IPS-15b (cell line): ENCODE results near the gene CCDC78.

Source experiments
- H3K27me3 ChIP-seq: one replicate; pipeline ENCODE4 v1.6.1; 2013; ENCODE audit warnings: low read length; ENCODE audit not compliant: control insufficient read depth, insufficient read depth
- H3K36me3 ChIP-seq: one replicate; pipeline ENCODE4 v1.6.1; 2013; ENCODE audit warnings: low read length; ENCODE audit not compliant: control insufficient read depth, insufficient read depth
- H3K4me1 ChIP-seq: one replicate; pipeline ENCODE4 v1.6.1; 2013; ENCODE audit warnings: mild to moderate bottlenecking, low read length; ENCODE audit not compliant: control insufficient read depth, insufficient read depth
- H3K4me3 ChIP-seq: one replicate; pipeline ENCODE4 v1.5.1; 2013; ENCODE audit warnings: low read depth, low read length
- H3K9ac ChIP-seq: one replicate; pipeline ENCODE4 v1.6.1; 2013; ENCODE audit warnings: low read depth, mild to moderate bottlenecking, low read length
- H3K9me3 ChIP-seq: one replicate; pipeline ENCODE4 v1.6.1; 2013; ENCODE audit warnings: mild to moderate bottlenecking, low read length; ENCODE audit not compliant: control insufficient read depth, insufficient read depth

The CCDC78 gene

DNA sequence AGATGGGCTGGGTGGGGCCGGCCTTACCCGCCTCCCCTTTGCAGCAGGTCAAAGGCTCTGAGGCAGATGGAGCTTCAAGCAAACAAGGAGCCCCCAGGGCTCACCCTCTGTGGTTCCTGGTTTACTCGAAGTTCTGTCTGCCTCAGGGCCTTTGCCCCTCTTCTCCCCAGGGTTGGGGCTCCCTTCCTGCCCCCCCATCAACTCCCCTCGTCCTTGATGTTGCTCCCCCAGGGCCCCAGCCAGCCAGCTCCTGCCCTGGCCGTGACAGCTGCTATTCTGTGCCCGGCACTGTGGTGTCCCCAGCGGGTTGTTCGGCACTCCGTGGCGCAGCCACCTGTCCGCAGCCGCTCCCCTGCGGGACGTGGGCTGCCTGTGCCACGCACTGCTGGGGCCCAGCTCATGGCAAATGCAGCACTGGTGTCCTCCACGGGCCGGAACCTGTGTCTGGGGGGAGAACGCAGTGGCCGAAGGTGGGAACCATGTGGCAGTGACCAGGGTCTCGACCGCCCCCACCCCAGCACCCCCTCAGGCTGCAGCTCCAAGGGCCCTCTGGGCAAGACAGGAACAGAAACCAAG lies 15.7 kb downstream of the CCDC78 start:
- peaks cover 38% of the 10 kb centered on the region for H3K27me3 ChIP-seq

DNA sequence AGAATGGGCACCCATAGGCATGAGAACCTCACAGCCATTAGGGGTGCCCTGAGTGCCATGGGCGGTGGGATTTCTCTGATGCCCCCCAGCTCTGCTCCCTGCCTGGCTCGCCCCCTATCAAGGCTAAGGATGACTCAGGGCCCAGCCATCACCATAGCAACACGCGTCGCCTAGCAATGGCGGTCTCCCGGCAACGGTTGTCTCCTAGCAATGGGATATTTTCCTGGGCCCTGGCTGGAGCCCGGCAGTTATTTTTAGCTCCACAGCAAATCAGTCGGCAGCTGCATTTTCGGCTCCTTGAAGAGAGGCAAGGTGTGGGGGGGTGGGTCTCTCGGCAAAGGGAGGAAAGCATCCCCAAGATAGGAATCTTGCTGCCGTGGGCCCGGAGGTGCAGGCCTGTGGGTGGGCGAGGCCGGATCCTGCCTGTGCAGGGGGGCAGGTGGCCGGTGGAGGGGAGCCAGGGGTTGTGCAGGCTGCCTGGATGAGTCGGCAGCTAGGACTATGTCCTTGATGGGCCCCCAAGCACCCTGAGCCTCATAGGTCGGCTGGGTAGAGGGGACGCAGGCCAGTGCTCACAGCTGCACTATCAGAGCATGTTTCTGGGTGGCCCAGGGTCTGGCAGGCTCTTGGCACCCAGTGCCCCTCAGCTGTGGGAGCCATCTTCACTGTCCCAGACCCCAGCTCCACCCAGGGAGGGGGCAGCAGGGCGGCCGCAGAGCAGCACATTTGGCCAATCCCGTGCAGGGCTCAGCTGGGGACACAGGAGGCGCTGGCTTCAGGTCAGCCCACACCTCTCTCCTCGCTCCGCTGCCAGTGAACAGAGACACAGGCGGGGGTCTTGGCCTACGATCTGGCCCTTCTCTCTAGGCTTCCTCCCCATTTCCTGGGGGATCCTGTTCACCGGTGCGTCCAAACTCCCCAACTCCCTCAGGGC lies 16.4 kb downstream of the CCDC78 start:
- Histone ChIP-seq H3K9ac (no peak overlapping the region), H3K27me3 (peaks cover 38% of the 10 kb centered on the region), H3K36me3 (no peaks in the 10 kb centered on the region), H3K4me1 (no peaks in the 10 kb centered on the region), H3K9me3 (no peaks in the 10 kb centered on the region), H3K4me3 (no peak overlapping the region)

More for the DNA sequence above, 15.7 kb downstream of the CCDC78 start:
- no peaks in the 10 kb centered on the region for H3K4me1 ChIP-seq
- no peaks in the 10 kb centered on the region for H3K36me3 ChIP-seq
- no peaks in the 10 kb centered on the region for H3K9me3 ChIP-seq
- H3K4me3 ChIP-seq = no peak overlapping the region
- H3K9ac ChIP-seq = no peak overlapping the region

DNA sequence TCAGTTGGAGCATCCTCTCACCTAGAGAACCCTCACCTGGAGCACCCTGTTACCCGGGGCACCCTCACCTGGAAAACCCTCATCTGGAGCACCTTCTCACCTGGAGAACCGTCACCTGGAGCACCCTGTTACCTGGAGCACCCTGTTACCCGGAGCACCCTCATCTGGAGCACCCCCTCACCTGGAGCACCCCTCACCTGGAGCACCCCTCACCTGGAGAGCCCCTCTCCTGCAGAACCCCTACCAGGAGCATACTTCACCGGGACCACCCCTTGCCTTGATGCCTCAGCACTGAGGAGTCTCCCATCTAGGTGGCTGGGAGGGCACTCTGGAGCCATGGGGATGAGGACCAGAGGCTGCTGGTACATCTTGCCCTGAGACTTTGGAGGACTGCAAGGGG lies 17.3 kb downstream of the CCDC78 start:
- no peaks in the 10 kb centered on the region for H3K36me3 ChIP-seq
- H3K9me3 ChIP-seq = no peaks in the 10 kb centered on the region
- H3K27me3 ChIP-seq = peaks cover 45% of the 10 kb centered on the region
- H3K9ac ChIP-seq = no peak overlapping the region
- no peak overlapping the region for H3K4me3 ChIP-seq
- H3K4me1 ChIP-seq = no peaks in the 10 kb centered on the region

DNA sequence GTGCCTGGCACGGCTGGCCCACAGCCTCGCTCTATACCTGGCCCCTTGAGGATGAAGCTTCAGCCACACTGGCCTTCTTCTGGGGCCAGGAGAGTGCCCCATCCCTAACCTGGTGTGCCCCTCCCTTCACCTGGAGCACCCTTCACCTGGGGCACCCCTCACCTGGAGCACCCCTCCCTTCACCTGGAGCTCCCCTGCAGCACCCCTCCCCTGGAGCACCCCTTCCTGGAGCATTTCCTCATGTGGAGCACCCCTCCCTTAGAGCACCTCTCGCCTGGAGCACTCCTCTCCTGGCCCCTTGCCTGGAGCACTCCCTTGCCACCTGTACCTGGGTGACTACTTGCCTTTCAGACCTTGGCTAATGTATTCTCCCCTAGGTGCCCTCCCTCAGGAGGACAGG lies 18.2 kb downstream of the CCDC78 start:
- no peaks in the 10 kb centered on the region for H3K9me3 ChIP-seq
- H3K4me1 ChIP-seq = no peaks in the 10 kb centered on the region
- H3K27me3 ChIP-seq = peaks cover 50% of the 10 kb centered on the region
- no peak overlapping the region for H3K4me3 ChIP-seq
- no peak overlapping the region for H3K9ac ChIP-seq
- H3K36me3 ChIP-seq = no peaks in the 10 kb centered on the region

DNA sequence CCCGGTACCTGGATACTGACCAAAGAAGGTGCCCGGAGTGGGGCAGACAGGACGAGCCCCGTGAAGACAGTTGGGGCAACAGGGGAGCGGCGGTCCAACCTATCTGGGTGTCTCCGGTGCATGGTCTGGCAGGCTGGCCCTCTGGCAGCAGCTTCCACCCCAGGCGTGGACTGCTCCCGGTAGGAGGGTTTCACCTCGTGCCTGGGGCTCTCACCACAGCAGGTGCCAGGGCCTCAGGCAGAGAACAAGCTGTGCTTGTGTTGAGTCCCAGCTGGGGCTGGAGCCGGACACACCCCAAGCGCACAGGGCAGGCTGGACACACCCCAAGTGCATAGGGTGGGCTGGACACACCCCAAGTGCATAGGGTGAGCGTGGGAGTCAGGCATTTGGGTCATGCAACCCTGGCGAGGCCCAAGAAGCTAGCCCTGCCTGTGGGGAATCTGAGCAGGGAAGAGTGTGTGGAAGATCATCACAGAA lies 19.1 kb downstream of the CCDC78 start:
- H3K36me3 ChIP-seq = no peaks in the 10 kb centered on the region
- H3K4me1 ChIP-seq = no peaks in the 10 kb centered on the region
- H3K9me3 ChIP-seq = no peaks in the 10 kb centered on the region
- no peak overlapping the region for H3K9ac ChIP-seq
- peak overlapping the region; percentile 55 for H3K4me3 ChIP-seq
- peaks cover 59% of the 10 kb centered on the region for H3K27me3 ChIP-seq

DNA sequence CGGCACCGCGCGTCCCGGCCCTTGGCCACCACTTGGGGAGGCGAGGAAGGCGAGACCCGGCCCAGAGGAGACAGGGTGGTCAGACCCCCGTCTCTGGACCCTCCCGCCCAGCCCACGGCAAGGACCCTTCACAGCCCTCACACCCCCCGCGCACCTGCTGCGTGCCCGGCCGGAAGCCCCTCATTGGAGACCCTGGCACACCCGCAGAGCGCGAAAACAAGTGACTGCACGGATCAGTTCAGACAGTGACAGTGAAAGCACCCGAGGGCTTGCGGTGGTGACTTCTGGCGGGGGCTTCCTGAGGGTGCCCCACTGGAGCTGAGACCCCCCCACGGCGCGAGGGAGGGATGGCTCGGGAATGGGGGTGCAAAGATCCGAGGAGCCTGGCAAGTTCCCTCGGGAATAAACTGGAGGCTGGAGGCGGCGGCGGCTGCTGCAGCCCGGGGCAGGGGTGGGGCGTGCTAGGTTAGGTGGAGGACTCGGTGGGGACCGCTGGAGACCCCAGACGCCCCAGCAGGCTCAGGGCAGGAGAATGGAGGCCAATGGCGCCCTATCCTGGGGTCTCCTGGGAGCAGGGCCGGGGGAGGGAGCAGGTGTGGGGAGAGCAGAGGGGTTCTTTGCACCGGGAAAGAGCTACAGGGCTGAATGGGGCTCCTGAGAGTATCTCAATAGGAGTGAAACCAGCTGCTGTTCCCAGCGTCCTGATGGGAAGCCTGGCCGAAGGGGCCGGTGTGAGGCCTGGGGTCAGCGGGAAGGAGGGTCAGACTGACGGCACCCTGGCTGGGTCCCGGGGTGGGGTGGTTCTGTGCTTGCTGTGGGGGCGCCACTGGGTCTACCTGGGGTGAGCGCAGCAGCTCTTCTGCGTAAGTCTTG lies 19.8 kb downstream of the CCDC78 start:
- Histone ChIP-seq H3K9me3 (no peaks in the 10 kb centered on the region), H3K4me1 (no peaks in the 10 kb centered on the region), H3K27me3 (peaks cover 66% of the 10 kb centered on the region), H3K4me3 (peak overlapping the region; percentile 55), H3K9ac (no peak overlapping the region), H3K36me3 (no peaks in the 10 kb centered on the region)

DNA sequence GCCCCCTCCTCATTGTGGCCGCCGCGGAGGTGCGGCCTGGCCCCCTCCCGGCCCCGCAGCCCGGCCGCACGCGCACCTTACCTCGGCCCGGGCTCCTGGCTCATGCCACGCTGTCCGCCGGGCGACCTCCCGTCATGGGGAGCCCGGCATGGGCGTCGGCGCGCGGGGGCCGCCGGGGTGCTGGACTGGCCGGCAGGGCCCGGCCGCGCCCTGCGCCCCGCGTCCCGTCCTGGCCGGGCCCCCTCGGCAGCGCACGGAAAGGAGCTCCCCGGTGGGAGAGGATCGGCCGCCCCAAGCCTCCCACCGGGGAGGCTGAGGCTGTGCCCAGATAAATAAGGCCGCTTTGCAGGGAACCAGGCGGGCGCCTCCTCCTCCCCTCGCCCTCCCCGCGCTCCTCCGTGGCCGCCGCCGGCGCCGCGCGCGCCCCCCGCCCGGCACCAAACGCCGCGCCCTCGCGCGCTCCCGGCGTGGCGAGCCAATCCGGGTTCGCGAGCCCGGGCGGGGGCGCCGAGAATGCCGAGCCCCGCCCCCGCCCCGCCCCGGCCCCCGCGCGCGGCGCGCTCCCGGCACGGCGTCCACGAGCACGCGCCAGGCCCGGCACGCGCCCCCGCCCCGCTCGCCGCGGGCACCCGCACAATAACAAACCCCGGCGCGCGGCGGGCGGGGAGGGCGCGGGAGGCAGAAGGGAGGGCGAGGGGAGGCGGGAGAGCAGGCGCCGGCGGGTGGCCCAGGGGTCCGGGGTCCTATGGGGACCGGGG lies 20.6 kb downstream of the CCDC78 start, which contains the start of gene FBXL16:
Gene FBXL16, minus strand, starts transcription at position 371 of the 758 bp plus-strand sequence. CDS start 8,396 bp downstream, outside the sequence.
- Histone ChIP-seq H3K4me1 (no peaks in the 10 kb centered on the region), H3K27me3 (peaks cover 72% of the 10 kb centered on the region), H3K36me3 (no peaks in the 10 kb centered on the region), H3K9me3 (no peaks in the 10 kb centered on the region), H3K9ac (no peak within 1 kb of the TSS), H3K4me3 (peak within 1 kb of the TSS; percentile 55)

DNA sequence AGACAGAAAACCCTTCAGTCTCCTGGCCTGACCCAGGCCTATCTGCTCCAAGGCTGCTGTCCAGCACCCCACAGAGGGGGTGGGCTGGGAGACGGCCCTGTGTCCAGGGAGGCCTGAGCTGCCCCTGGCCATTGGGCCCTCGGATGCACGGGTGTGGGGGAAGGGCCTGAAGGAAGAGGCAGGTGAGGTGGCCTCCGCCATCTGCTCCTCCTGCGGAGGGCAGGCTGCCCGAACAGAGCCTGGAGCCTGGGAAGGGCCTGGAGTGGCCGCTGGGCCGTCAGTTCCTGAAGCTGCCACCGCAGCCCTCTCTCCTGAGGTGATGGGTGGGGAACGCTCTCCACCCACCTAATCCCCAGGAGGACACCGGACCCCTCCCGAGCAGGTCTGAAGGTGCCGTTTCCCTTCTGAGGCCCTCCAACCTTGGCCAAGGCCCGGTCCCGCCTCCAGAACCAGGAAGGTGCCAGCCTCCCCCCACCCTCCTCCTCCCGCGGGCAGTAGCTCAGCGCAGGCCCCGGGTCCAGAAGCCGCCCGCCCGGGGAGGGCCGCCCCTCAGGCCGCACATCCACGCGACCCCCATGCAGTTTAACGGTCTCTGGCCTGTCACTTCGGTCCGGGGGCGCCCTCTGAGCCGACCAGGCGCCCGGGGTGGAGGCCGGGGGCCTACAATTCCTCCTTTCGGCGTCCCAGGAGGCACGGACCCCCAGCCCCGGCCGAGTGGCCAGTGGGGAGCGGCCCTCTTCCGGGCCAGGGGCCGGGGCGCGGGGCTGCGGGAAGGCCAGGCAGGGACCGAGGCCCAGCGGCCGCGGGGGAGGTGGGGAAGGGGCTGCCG lies 21.5 kb downstream of the CCDC78 start:
- Histone ChIP-seq H3K4me1 (no peaks in the 10 kb centered on the region), H3K27me3 (peaks cover 76% of the 10 kb centered on the region), H3K4me3 (peak overlapping the region; percentile 26), H3K9ac (no peak overlapping the region), H3K9me3 (no peaks in the 10 kb centered on the region), H3K36me3 (no peaks in the 10 kb centered on the region)

DNA sequence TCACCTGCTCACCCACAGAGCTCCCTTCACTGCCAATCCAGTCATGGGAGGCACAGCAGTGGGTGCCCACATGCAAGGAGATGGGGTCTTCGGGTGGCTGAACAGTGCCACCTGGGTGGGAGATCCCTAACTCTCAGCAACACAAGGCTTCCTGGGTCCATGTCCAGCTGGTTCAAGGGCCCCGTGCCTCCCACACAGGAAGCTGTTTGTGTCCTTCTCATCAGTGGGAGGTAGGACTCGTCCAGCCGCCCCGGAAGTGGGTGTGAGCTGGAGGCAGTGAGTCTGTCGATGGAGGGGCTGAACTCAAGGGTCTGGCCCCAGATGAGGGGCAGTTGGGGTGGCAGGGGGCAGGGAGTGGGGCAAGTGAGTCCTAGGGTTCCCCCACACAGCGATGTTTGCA lies 22.2 kb downstream of the CCDC78 start:
- Histone ChIP-seq H3K4me3 (peak overlapping the region; percentile 26), H3K9me3 (no peaks in the 10 kb centered on the region), H3K27me3 (peaks cover 79% of the 10 kb centered on the region), H3K4me1 (no peaks in the 10 kb centered on the region), H3K36me3 (no peaks in the 10 kb centered on the region), H3K9ac (no peak overlapping the region)

DNA sequence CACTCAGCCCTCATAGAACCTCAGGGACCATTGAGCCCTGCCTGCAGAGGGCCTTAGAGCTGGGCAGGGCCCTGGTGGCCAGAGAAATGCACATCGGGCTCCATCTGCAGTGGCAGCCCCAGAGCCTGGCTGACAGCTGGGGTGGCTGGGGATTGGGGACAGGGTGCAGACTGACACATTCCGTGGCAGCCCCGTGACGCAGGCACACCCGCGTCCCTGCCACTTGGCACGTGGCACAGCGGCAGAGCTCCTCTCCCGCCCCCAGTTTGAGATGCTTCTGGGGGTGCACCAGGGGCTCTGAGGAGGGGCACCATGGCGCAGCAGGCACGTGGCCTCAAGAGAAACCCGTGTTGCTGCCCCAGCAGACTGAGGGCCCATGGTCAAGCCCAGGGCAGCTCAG lies 22.8 kb downstream of the CCDC78 start:
- no peaks in the 10 kb centered on the region for H3K36me3 ChIP-seq
- peaks cover 77% of the 10 kb centered on the region for H3K27me3 ChIP-seq
- H3K4me3 ChIP-seq = no peak overlapping the region
- no peaks in the 10 kb centered on the region for H3K4me1 ChIP-seq
- no peaks in the 10 kb centered on the region for H3K9me3 ChIP-seq
- no peak overlapping the region for H3K9ac ChIP-seq
